ENCODE measurements around the gene IPO7. TPM values are rescaled to one million over a fixed set of nuclear protein-coding genes. Genes with fewer than 3 reads are reported as not detected.

IPO7 gene
- total RNA-seq, 1 experiment from 2014 or later: 205 TPM

DNA sequence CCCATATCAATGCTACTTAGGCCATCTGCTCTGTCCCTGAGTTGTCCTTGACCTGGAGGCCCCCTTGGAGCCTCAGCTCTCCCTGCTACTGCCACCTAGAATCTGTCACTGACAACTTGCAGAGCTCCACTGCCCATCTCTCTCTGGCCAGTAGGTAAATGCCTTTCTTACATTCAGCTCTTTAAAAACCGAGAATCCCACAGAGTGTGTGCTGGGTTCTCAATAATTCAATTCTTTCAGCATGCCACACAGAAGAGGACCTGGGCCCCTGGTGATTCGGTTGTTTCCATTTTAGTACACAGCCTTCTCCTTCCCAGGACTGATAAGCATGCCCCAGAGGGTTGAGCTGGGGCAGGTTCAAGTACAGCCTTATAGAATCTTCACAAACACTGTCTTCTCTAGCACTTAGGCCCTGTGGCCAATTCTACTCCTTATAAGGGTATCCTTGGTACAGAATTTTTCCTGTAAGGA is 22.0 kb upstream of the IPO7 start:
- H3K23ac ChIP-seq (ENCODE audit: insufficient read length, low read depth, low read length): no peak overlapping the region
- no peak overlapping the region for H3K56ac ChIP-seq (ENCODE audit: insufficient read length, low read depth, low read length)
- Mint-ChIP-seq H3K27ac (peak overlapping the region; percentile 2 to 90 (median 80); a peak in 5 of 7 replicates), H3K4me3 (no peak overlapping the region), H3K27me3 (ENCODE audit: low read depth) (no peaks in the 10 kb centered on the region), H3K36me3 (ENCODE audit: insufficient read depth in 1 of 3, low read depth in 3 of 3) (no peaks in the 10 kb centered on the region), H3K4me1 (peaks cover 24 to 27% of the 10 kb centered on the region in 2 experiments), H3K9me3 (no peaks in the 10 kb centered on the region; a peak in 1 of 5 replicates)
- no peak overlapping the region for H3T11ph ChIP-seq (ENCODE audit: low read length)
- no peaks in the 10 kb centered on the region for H4K20me1 ChIP-seq (ENCODE audit: control insufficient read depth, insufficient read depth, insufficient read length)
- peaks cover 7% of the 10 kb centered on the region for H3K4me1 ChIP-seq (ENCODE audit: insufficient read depth, low read length)
- no peak overlapping the region for H2BK15ac ChIP-seq (ENCODE audit: low read depth, low read length)
- H2BK20ac ChIP-seq (ENCODE audit: low read depth, low read length, poor library complexity, severe bottlenecking): no peak overlapping the region
- no peaks in the 10 kb centered on the region for H3K9me3 ChIP-seq (ENCODE audit: control insufficient read depth, low read depth, low read length)
- no peak overlapping the region; the same call in 1 of the 2 replicates for H3K4ac ChIP-seq (ENCODE audit: low read depth, low read length)
- no peak overlapping the region for H3K14ac ChIP-seq (ENCODE audit: insufficient read depth, low read length)
- no peaks in the 10 kb centered on the region for H3K23me2 ChIP-seq (ENCODE audit: insufficient read length, low read depth, low read length, poor library complexity, severe bottlenecking)
- H3K27me3 ChIP-seq (ENCODE audit: insufficient read depth, low read length): no peaks in the 10 kb centered on the region
- H3K79me1 ChIP-seq (ENCODE audit: insufficient read depth, low read depth, low read length, poor library complexity, severe bottlenecking): no peaks in the 10 kb centered on the region
- H2BK120ac ChIP-seq (ENCODE audit: low read depth, low read length, poor library complexity, severe bottlenecking): no peak overlapping the region
- TF ChIP-seq, protein P1, sequence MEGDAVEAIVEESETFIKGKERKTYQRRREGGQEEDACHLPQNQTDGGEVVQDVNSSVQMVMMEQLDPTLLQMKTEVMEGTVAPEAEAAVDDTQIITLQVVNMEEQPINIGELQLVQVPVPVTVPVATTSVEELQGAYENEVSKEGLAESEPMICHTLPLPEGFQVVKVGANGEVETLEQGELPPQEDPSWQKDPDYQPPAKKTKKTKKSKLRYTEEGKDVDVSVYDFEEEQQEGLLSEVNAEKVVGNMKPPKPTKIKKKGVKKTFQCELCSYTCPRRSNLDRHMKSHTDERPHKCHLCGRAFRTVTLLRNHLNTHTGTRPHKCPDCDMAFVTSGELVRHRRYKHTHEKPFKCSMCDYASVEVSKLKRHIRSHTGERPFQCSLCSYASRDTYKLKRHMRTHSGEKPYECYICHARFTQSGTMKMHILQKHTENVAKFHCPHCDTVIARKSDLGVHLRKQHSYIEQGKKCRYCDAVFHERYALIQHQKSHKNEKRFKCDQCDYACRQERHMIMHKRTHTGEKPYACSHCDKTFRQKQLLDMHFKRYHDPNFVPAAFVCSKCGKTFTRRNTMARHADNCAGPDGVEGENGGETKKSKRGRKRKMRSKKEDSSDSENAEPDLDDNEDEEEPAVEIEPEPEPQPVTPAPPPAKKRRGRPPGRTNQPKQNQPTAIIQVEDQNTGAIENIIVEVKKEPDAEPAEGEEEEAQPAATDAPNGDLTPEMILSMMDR (conservative IDR thresholded peaks at IDR 0.05): no peak
- no peak overlapping the region for H2AFZ ChIP-seq (ENCODE audit: low read length)
- H4K91ac ChIP-seq (ENCODE audit: insufficient read length, low read depth, low read length): no peak overlapping the region
- no peaks in the 10 kb centered on the region for H3K79me2 ChIP-seq (ENCODE audit: insufficient read depth, low read length)
- DNase-seq: peak; percentile 47
- no peak overlapping the region for H2AK5ac ChIP-seq (ENCODE audit: insufficient read length, low read length)
- no peak overlapping the region for H3K4me2 ChIP-seq (ENCODE audit: insufficient read depth, insufficient read length, low read length)
- H3K9ac ChIP-seq (ENCODE audit: extremely low read depth, insufficient read length, low read length): no peak overlapping the region
- peak overlapping the region; percentile 5 for H3K18ac ChIP-seq (ENCODE audit: insufficient read length, low read depth, low read length)
- H2BK12ac ChIP-seq (ENCODE audit: insufficient read length, low read depth, low read length): no peak overlapping the region
- no peak overlapping the region for H4K8ac ChIP-seq (replicated peaks; ENCODE audit: insufficient read length, low read depth, low read length)
- H4K5ac ChIP-seq (ENCODE audit: insufficient read length, low read depth, low read length): no peak overlapping the region
- no CpG with 5 or more reads among the region's 2 CpGs for WGBS (ENCODE audit: extremely low coverage, insufficient read length, low lambda C conversion rate)
- no peak overlapping the region for H2BK5ac ChIP-seq (ENCODE audit: insufficient read length, low read length)
- H3K27ac ChIP-seq (ENCODE audit: insufficient read length, low read depth, low read length): peak overlapping the region; percentile 26
